K562 (cell line): ENCODE data around the gene DNAH10. TPM values are rescaled to one million over a fixed set of nuclear protein-coding genes. Genes with fewer than 3 reads are reported as not detected.

Experiments
- ATAC-seq: fragments of 200-7000 bp; cut with Tn5 transposase; 3 replicates; pipeline ENCODE4 v1.9.1; 2020; ENCODE audit warnings: moderate library complexity
- BruUV-seq: library from RNA; stranded (reverse); fragments of 400-500 nt; replicated peaks from 2 replicates; lab custom pipeline; 2021; lab: Mats Ljungman, UMichigan
- CTCF ChIA-PET: fragments of 300-600 bp; formaldehyde crosslinking; extraction: SDS; loops from one replicate; lab custom pipeline; 2021; ENCODE audit warnings: low intra/inter-chr PET ratio; lab: Yijun Ruan, JAX
- POLR2A ChIA-PET: fragments of 300-600, 350-650 bp; sonication (Branson Sonifier 250); formaldehyde crosslinking; extraction: SDS; loops from one replicate; lab custom pipeline; 2021; ENCODE audit warnings: antibody characterized with exemption, inconsistent platforms; lab: Yijun Ruan, JAX
- DNase-seq, 4 experiments: peaks; one replicate each; pipeline versions ENCODE4 v3.0.0 to v3.0.0-alpha.2; 2011 to 2018; ENCODE audit warnings: low spot score in 3 of 4, mixed read lengths in 3 of 4; ENCODE audit errors: extremely low read depth in 1 of 4
- FAIRE-seq: peaks from 2 replicates; lab custom pipeline; 2011; peaks lifted over from hg19 to GRCh38; lab: Jason Lieb, UNC
- H2AFZ ChIP-seq: 2 replicates; pipeline ENCODE4 v1.6.0; 2011; ENCODE audit warnings: low read depth, low read length, control low read depth, inconsistent platforms
- H3K27ac ChIP-seq: fragments of 200-600 bp; 3 replicates; pipeline ENCODE4 v1.8.0; 2011; ENCODE audit warnings: low read depth, mild to moderate bottlenecking, control low read depth, inconsistent platforms, low read length, moderate library complexity, mixed read lengths; ENCODE audit errors: extremely low read depth
- H3K27me3 ChIP-seq, 2 experiments: fragments of 300-600 bp in 1 of 2; 2 replicates in 1 of 2; 3 replicates in 1 of 2; pipeline versions ENCODE4 v1.6.0 to v1.8.0; 2011; ENCODE audit warnings: inconsistent platforms in 2 of 2, low read length in 2 of 2, mild to moderate bottlenecking in 1 of 2, mixed read lengths in 1 of 2, moderate library complexity in 1 of 2; ENCODE audit not compliant: control insufficient read depth in 2 of 2, insufficient read depth in 2 of 2
- H3K36me3 ChIP-seq: fragments of 300-600 bp; 3 replicates; pipeline ENCODE4 v1.8.0; 2011; ENCODE audit warnings: mild to moderate bottlenecking, low read length, inconsistent platforms; ENCODE audit not compliant: control insufficient read depth, insufficient read depth
- H3K4me1 ChIP-seq, 2 experiments: fragments of 200-600 bp in 1 of 2; replicated peaks in 1 of 2; 2 replicates in 1 of 2; 3 replicates in 1 of 2; pipeline versions ENCODE4 v1.5.1 to v1.8.0; 2011; ENCODE audit warnings: inconsistent platforms in 2 of 2, low read length in 2 of 2, mild to moderate bottlenecking in 1 of 2, mixed read lengths in 1 of 2, moderate library complexity in 1 of 2; ENCODE audit not compliant: control insufficient read depth in 2 of 2, insufficient read depth in 2 of 2
- H3K4me2 ChIP-seq: 2 replicates; pipeline ENCODE4 v1.6.1; 2011; ENCODE audit warnings: low read length, control low read depth, inconsistent platforms, mixed read lengths; ENCODE audit not compliant: insufficient read depth
- H3K4me3 ChIP-seq: fragments of 200-600 bp; sonication (generic), shearing (Covaris generic); 2 replicates; pipeline ENCODE4 v1.5.1; 2016; ENCODE audit warnings: control low read depth, inconsistent platforms
- H3K79me2 ChIP-seq: fragments of 200-600 bp; 3 replicates; pipeline ENCODE4 v1.8.0; 2011; ENCODE audit warnings: low read length, inconsistent platforms; ENCODE audit not compliant: control insufficient read depth, insufficient read depth
- H3K9ac ChIP-seq, 2 experiments: 2 replicates each; pipeline versions ENCODE4 v1.6.0 to v1.6.1; 2011; ENCODE audit warnings: low read depth in 2 of 2, low read length in 2 of 2, control low read depth in 1 of 2, inconsistent platforms in 1 of 2, mild to moderate bottlenecking in 1 of 2, mixed read lengths in 1 of 2; ENCODE audit not compliant: insufficient read depth in 1 of 2
- H3K9me1 ChIP-seq: one replicate; pipeline ENCODE4 v1.6.0; 2011; ENCODE audit warnings: inconsistent platforms, mild to moderate bottlenecking, low read length, moderate library complexity; ENCODE audit not compliant: control insufficient read depth, insufficient read depth
- H3K9me3 ChIP-seq: replicated peaks from 2 replicates; pipeline ENCODE4 v1.5.1; 2011; ENCODE audit warnings: low read depth, low read length, inconsistent platforms; ENCODE audit not compliant: control insufficient read depth, insufficient read depth
- H4K20me1 ChIP-seq: replicated peaks from 2 replicates; pipeline ENCODE4 v1.6.1; 2011; ENCODE audit warnings: low read length, inconsistent platforms, mixed read lengths; ENCODE audit not compliant: control insufficient read depth, insufficient read depth
- ATF3 ChIP-seq, 2 experiments: fragments of 450-650 bp in 1 of 2; sonication (generic) in 1 of 2; formaldehyde crosslinking in 1 of 2; IDR thresholded peaks in 1 of 2; conservative IDR thresholded peaks in 1 of 2; 2 replicates each; pipeline versions ENCODE4 v1.6.1 to v1.8.1; 2016 to 2023; ENCODE audit warnings: mild to moderate bottlenecking in 2 of 2, moderate library complexity in 2 of 2, inconsistent platforms in 1 of 2, missing genetic modification reagents in 1 of 2
- EGR1 ChIP-seq: fragments of 450-650 bp; conservative IDR thresholded peaks from 2 replicates; pipeline ENCODE4 v1.6.1; 2017; ENCODE audit warnings: mild to moderate bottlenecking
- FOSL1 ChIP-seq: fragments of 200-800 bp; sonication (Bioruptor generic); conservative IDR thresholded peaks from 2 replicates; pipeline ENCODE4 v1.6.1; 2016; ENCODE audit warnings: missing genetic modification characterization, missing compliant biosample characterization
- HDAC1 ChIP-seq, 2 experiments: fragments of 450-650 bp; IDR thresholded peaks; 2 replicates each; pipeline ENCODE4 v1.6.1; 2016 to 2017; ENCODE audit warnings: inconsistent platforms in 1 of 2, mild to moderate bottlenecking in 1 of 2, moderate library complexity in 1 of 2
- NELFE ChIP-seq: IDR thresholded peaks from 2 replicates; pipeline ENCODE4 v1.6.1; 2011; ENCODE audit warnings: mild to moderate bottlenecking; ENCODE audit not compliant: insufficient read depth, insufficient read length
- PCBP1 ChIP-seq: fragments of 200-400 bp; formaldehyde crosslinking; IDR thresholded peaks from 2 replicates; pipeline ENCODE4 v1.6.1; 2018; ENCODE audit warnings: mild to moderate bottlenecking, low read depth, low read length; ENCODE audit not compliant: poor library complexity, severe bottlenecking
- STAT5B ChIP-seq: fragments of 250-450 bp; sonication (Bioruptor Pico); IDR thresholded peaks from 2 replicates; pipeline ENCODE4 v1.8.0; 2021; ENCODE audit warnings: mild to moderate bottlenecking, inconsistent platforms
- TAF9B ChIP-seq: fragments of 450-650 bp; IDR thresholded peaks from 2 replicates; pipeline ENCODE4 v1.6.1; 2018; ENCODE audit warnings: mild to moderate bottlenecking; ENCODE audit not compliant: partially characterized antibody
- WGBS: fragments of 100-300 bp; shearing (Covaris generic); methylation state at CpG from one replicate; pipeline ENCODE4 v1.1.6; 2016; ENCODE audit warnings: low coverage, mixed read lengths; ENCODE audit not compliant: insufficient coverage; ENCODE audit errors: missing lambda C conversion rate; 5-methylcytosine and 5-hydroxymethylcytosine counted together
- in situ Hi-C: fragments of 300-500 bp; cut with MboI; formaldehyde crosslinking; loops from 4 replicates; pipeline ENCODE4 v1.15.0; 2018; ENCODE audit warnings: inconsistent platforms, mixed read lengths
- intact Hi-C: fragments of 100-400 bp; cut with micrococcal nuclease; formaldehyde crosslinking; loops from 2 replicates; pipeline ENCODE4 v1.14.2; 2022
- polyA plus RNA-seq, 8 experiments: library from polyadenylated mRNA; depleted of rRNA in 4 of 8; stranded (reverse) in 5 of 8; unstranded in 3 of 8; fragments of >200 nt; fragmentation: Nextera tagmentation in 2 of 8; fragmentation: Illumina TruSeq in 1 of 8; extraction: Ambion mirVana in 2 of 8; extraction: Trizol in 1 of 8; gene quantifications; 2 replicates each; pipeline versions ENCODE4 v1.2.1 to v1.2.3, GENCODE V29; 2011 to 2014; ENCODE audit warnings: inconsistent platforms in 1 of 8, missing spikeins in 1 of 8
- total RNA-seq, 7 experiments: library from RNA; depleted of rRNA in 6 of 7; stranded (reverse); fragments of >200 nt in 6 of 7; fragmentation: Illumina TruSeq in 2 of 7; extraction: Trizol in 2 of 7; gene quantifications; 2 replicates each; pipeline versions ENCODE4 v1.2.1 to v1.2.3, GENCODE V29; 2011 to 2021; ENCODE audit warnings: low replicate concordance in 1 of 7
- TF ChIP-seq, protein P1 (sequence below): sonication (generic); formaldehyde crosslinking; IDR thresholded peaks from 2 replicates; pipeline ENCODE4 v1.8.1; 2023; ENCODE audit warnings: mild to moderate bottlenecking, missing genetic modification reagents
- TF ChIP-seq, protein P2 (sequence below): fragments of 450-650 bp; formaldehyde crosslinking; IDR thresholded peaks from 2 replicates; pipeline ENCODE4 v1.4.0; 2020; ENCODE audit warnings: mild to moderate bottlenecking

Gene DNAH10
- total and polyA plus RNA-seq, 9 of the 15 experiments (the other 6 are each of a cell fraction or from before 2014, with no cell fraction given), result 0.01 to 0.06 (median 0.04) TPM; not detected in 1

- WGBS, result 7% methylated on average over 20 of the region's 20 CpGs
- FAIRE-seq (no peak), ATAC-seq (peak; percentile 39; the same call in 2 of the 3 replicates), DNase-seq (no peak)
- in situ Hi-C loops, result no loop called here
- Histone ChIP-seq H3K9me3 (no peaks in the 10 kb centered on the region), H3K27me3 (peaks cover 38 to 63% of the 10 kb centered on the region in 2 experiments), H2AFZ (no peak overlapping the region), H3K36me3 (no peaks in the 10 kb centered on the region), H3K9me1 (no peaks in the 10 kb centered on the region), H3K4me1 (peaks cover 0 to 9% of the 10 kb centered on the region in 2 experiments; a peak in 2 of 5 replicates), H3K27ac (no peak overlapping the region), H3K9ac (no peak overlapping the region), H3K4me3 (no peak overlapping the region), H4K20me1 (peaks cover 7% of the 10 kb centered on the region; the same call in 1 of the 2 replicates), H3K4me2 (no peak overlapping the region), H3K79me2 (no peaks in the 10 kb centered on the region)
- intact Hi-C loops, result no loop called here
- ChIA-PET POLR2A (interaction anchor here (0.6 to 1.2 kb wide), 2 partner anchors 11 to 34 kb away, joined by 4 read pairs; no protein-coding TSS in a partner anchor), CTCF (no interaction called here)
- TF ChIP-seq STAT5B (CRISPR knock-in tag), result no peak
- no peak for TF ChIP-seq NELFE
- TF ChIP-seq EGR1, result 0 out of 2 replicates have a peak, but pooled peaks have one; percentile 6
- no TSS peak for BruUV-seq
These were observed 152.7 kb downstream of the DNAH10 start for GRCh38 chr12:123914726-123915333.

DNA sequence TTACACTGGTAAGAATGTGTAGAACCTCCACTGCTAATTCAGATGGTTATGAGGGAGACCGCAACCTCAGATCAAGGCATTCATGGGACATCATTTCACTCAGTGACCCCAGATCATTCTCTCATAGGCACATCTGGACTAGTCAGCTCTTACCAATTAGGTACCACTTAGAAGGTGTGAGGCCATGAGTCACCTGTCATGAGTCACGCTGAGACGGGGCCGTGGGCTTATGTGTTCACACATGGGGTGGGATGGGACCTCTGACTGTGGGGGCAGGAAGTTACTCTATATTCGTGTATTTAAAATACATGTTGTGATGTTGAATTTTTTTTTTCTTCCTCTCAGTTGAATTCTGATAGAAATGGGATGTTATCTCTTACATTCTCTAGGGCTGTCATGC, 154.6 kb downstream of the DNAH10 start:
- no peak for ATAC-seq
- Histone ChIP-seq H3K9me3 (no peaks in the 10 kb centered on the region), H3K4me2 (no peak overlapping the region), H3K27me3 (peaks cover 46 to 68% of the 10 kb centered on the region in 2 experiments), H4K20me1 (peaks cover 7% of the 10 kb centered on the region; the same call in 1 of the 2 replicates), H3K79me2 (no peaks in the 10 kb centered on the region), H3K9ac (no peak overlapping the region), H3K27ac (no peak overlapping the region), H3K4me1 (peaks cover 5 to 9% of the 10 kb centered on the region in 2 experiments; a peak in 4 of 5 replicates), H3K36me3 (no peaks in the 10 kb centered on the region), H2AFZ (no peak overlapping the region), H3K9me1 (no peaks in the 10 kb centered on the region), H3K4me3 (no peak overlapping the region)
- no peak for DNase-seq
- ChIA-PET CTCF (no interaction called here), POLR2A (interaction anchor here (0.7 kb wide), 1 partner anchor 13 kb away, joined by 4 read pairs; no protein-coding TSS in a partner anchor)
- BruUV-seq, result no TSS peak
- 7% methylated on average over 5 of the region's 5 CpGs for WGBS
- in situ Hi-C loops (no loop called here), intact Hi-C loops (no loop called here)
- no peak for FAIRE-seq
- TF ChIP-seq, protein P1, sequence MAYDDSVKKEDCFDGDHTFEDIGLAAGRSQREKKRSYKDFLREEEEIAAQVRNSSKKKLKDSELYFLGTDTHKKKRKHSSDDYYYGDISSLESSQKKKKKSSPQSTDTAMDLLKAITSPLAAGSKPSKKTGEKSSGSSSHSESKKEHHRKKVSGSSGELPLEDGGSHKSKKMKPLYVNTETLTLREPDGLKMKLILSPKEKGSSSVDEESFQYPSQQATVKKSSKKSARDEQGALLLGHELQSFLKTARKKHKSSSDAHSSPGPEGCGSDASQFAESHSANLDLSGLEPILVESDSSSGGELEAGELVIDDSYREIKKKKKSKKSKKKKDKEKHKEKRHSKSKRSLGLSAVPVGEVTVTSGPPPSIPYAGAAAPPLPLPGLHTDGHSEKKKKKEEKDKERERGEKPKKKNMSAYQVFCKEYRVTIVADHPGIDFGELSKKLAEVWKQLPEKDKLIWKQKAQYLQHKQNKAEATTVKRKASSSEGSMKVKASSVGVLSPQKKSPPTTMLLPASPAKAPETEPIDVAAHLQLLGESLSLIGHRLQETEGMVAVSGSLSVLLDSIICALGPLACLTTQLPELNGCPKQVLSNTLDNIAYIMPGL (CRISPR knock-in tag), result no peak
- TF ChIP-seq TAF9B, result no peak
- no peak for TF ChIP-seq PCBP1
- peak; percentile 49; the same call in 1 of the 2 replicates for TF ChIP-seq ATF3 (IDR thresholded peaks at IDR 0.05)
- no peak for TF ChIP-seq ATF3 (CRISPR knock-in tag; conservative IDR thresholded peaks at IDR 0.05)
- peak; percentile 31; the same call in 1 of the 2 replicates for TF ChIP-seq FOSL1 (tag)
- TF ChIP-seq HDAC1 (IDR thresholded peaks at IDR 0.05), result no peak
- TF ChIP-seq, protein P2, sequence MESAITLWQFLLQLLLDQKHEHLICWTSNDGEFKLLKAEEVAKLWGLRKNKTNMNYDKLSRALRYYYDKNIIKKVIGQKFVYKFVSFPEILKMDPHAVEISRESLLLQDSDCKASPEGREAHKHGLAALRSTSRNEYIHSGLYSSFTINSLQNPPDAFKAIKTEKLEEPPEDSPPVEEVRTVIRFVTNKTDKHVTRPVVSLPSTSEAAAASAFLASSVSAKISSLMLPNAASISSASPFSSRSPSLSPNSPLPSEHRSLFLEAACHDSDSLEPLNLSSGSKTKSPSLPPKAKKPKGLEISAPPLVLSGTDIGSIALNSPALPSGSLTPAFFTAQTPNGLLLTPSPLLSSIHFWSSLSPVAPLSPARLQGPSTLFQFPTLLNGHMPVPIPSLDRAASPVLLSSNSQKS, result no peak
